NOMO-1 treated with dmso at 0.1 percent for 144 hours (cell line): ENCODE data around the gene ZNF614.
"Not testable (repeated sequence)": the region's sequence is repeated elsewhere in the genome, so short reads cannot be mapped to it uniquely, and the experiment has no call there.

Source experiments
- DNase-seq: peaks from one replicate; lab custom pipeline; 2025; ENCODE audit not compliant: unreplicated experiment; lab: John Stamatoyannopoulos, UW

The ZNF614 gene

GRCh38 chr19:51993422-51993821 lies 34.8 kb downstream of the ZNF614 start:
- no peak for DNase-seq

GRCh38 chr19:51986309-51987291 lies 41.6 kb downstream of the ZNF614 start, which contains the start of gene ZNF350:
Gene ZNF350 (minus strand): TSS chr19:51986840. CDS start chr19:51974360, 12,480 bp downstream.
- DNase-seq = peak; percentile 94

- DNase-seq = no peak
These were observed 44.8 kb downstream of the ZNF614 start for GRCh38 chr19:51983361-51983760.

- DNase-seq = not testable (repeated sequence)
These were observed 47.3 kb downstream of the ZNF614 start for GRCh38 chr19:51980926-51981325.

- no peak for DNase-seq
These were observed 48.0 kb downstream of the ZNF614 start for GRCh38 chr19:51980116-51980736.

- DNase-seq = no peak
These were observed 49.3 kb downstream of the ZNF614 start for GRCh38 chr19:51978882-51979281.

- no peak for DNase-seq
These were observed 50.8 kb downstream of the ZNF614 start for GRCh38 chr19:51977346-51977745.

- no peak for DNase-seq
These were observed 51.3 kb downstream of the ZNF614 start for GRCh38 chr19:51976852-51977251.

GRCh38 chr19:51975787-51976186 lies 52.4 kb downstream of the ZNF614 start:
- not testable (repeated sequence) for DNase-seq

GRCh38 chr19:51971624-51972023 lies 56.6 kb downstream of the ZNF614 start:
- DNase-seq = no peak

GRCh38 chr19:51970718-51971117 lies 57.5 kb downstream of the ZNF614 start:
- DNase-seq = no peak

- no peak for DNase-seq
These were observed 62.6 kb downstream of the ZNF614 start for GRCh38 chr19:51965583-51965982.
